SK-N-SH treated with all-trans-retinoic acid at 6 μM for 48 hours (cell line): ENCODE data around the gene RPRM.

ENCODE experiments used
- ATAC-seq: fragments of 200-7000 bp; cut with Tn5 transposase; 3 replicates; pipeline ENCODE4 v1.9.1; 2020; ENCODE audit warnings: mild to moderate bottlenecking, moderate library complexity
- ARNTL ChIP-seq: fragments of 450-650 bp; formaldehyde crosslinking; IDR thresholded peaks from 2 replicates; pipeline ENCODE4 v1.5.0; 2020; ENCODE audit warnings: low read depth, mild to moderate bottlenecking, moderate library complexity, borderline replicate concordance
- BACH2 ChIP-seq: fragments of 250-450 bp; sonication (Bioruptor Pico); IDR thresholded peaks from 2 replicates; pipeline ENCODE4 v1.9.0; 2021; ENCODE audit warnings: mild to moderate bottlenecking, borderline replicate concordance
- CSDC2 ChIP-seq: fragments of 250-450 bp; sonication (Bioruptor Pico); IDR thresholded peaks from 2 replicates; pipeline ENCODE4 v1.5.0; 2020; ENCODE audit warnings: mild to moderate bottlenecking, moderate library complexity
- ESRRG ChIP-seq: fragments of 250-450 bp; sonication (Bioruptor Pico); IDR thresholded peaks from 2 replicates; pipeline ENCODE4 v1.6.1; 2021; ENCODE audit warnings: mild to moderate bottlenecking
- GLIS3 ChIP-seq: fragments of 250-450 bp; sonication (Bioruptor Pico); IDR thresholded peaks from 2 replicates; pipeline ENCODE4 v1.5.0; 2020; ENCODE audit warnings: mild to moderate bottlenecking, moderate library complexity
- ISL1 ChIP-seq: fragments of 250-450 bp; sonication (Bioruptor Pico); IDR thresholded peaks from 2 replicates; pipeline ENCODE4 v2.1.2; 2022; ENCODE audit warnings: mild to moderate bottlenecking, moderate library complexity
- OSR1 ChIP-seq: fragments of 250-450 bp; sonication (Bioruptor Pico); IDR thresholded peaks from 2 replicates; pipeline ENCODE4 v1.8.0; 2022; ENCODE audit warnings: moderate library complexity, mild to moderate bottlenecking, inconsistent platforms
- PATZ1 ChIP-seq: fragments of 250-450 bp; sonication (Bioruptor Pico); IDR thresholded peaks from 2 replicates; pipeline ENCODE4 v1.8.0; 2020; ENCODE audit warnings: mild to moderate bottlenecking, moderate library complexity, borderline replicate concordance
- POU6F1 ChIP-seq: fragments of 250-450 bp; sonication (Bioruptor Pico); IDR thresholded peaks from 2 replicates; pipeline ENCODE4 v1.8.0; 2021; ENCODE audit warnings: low read depth, mild to moderate bottlenecking, moderate library complexity, borderline replicate concordance
- PPARA ChIP-seq: fragments of 250-450 bp; sonication (Bioruptor Pico); IDR thresholded peaks from 2 replicates; pipeline ENCODE4 v1.5.0; 2020; ENCODE audit warnings: mild to moderate bottlenecking, borderline replicate concordance
- RARB ChIP-seq: fragments of 250-450 bp; sonication (Bioruptor Pico); IDR thresholded peaks from 2 replicates; pipeline ENCODE4 v1.8.0; 2021; ENCODE audit warnings: mild to moderate bottlenecking, moderate library complexity
- SNAI2 ChIP-seq: fragments of 250-450 bp; sonication (Bioruptor Pico); IDR thresholded peaks from 2 replicates; pipeline ENCODE4 v1.5.0; 2020; ENCODE audit warnings: mild to moderate bottlenecking, moderate library complexity
- TCF4 ChIP-seq: fragments of 250-450 bp; sonication (Bioruptor Pico); IDR thresholded peaks from 2 replicates; pipeline ENCODE4 v1.8.0; 2021; ENCODE audit warnings: mild to moderate bottlenecking, moderate library complexity, borderline replicate concordance
- TOX ChIP-seq: fragments of 250-450 bp; sonication (Bioruptor Pico); IDR thresholded peaks from 2 replicates; pipeline ENCODE4 v1.8.0; 2021; ENCODE audit warnings: mild to moderate bottlenecking, moderate library complexity, borderline replicate concordance
- TSHZ2 ChIP-seq: fragments of 250-450 bp; sonication (Bioruptor Pico); IDR thresholded peaks from 2 replicates; pipeline ENCODE4 v1.5.0; 2020; ENCODE audit warnings: mild to moderate bottlenecking, moderate library complexity
- ZC3H10 ChIP-seq: fragments of 250-450 bp; sonication (Bioruptor Pico); IDR thresholded peaks from 2 replicates; pipeline ENCODE4 v1.5.1; 2021; ENCODE audit warnings: mild to moderate bottlenecking, moderate library complexity
- ZFP3 ChIP-seq: fragments of 250-450 bp; sonication (Bioruptor Pico); IDR thresholded peaks from 2 replicates; pipeline ENCODE4 v1.5.0; 2020; ENCODE audit warnings: mild to moderate bottlenecking, moderate library complexity
- ZFP30 ChIP-seq: fragments of 450-650 bp; formaldehyde crosslinking; IDR thresholded peaks from 2 replicates; pipeline ENCODE4 v1.5.0; 2022; ENCODE audit warnings: mild to moderate bottlenecking, moderate library complexity
- ZNF70 ChIP-seq: fragments of 450-650 bp; formaldehyde crosslinking; IDR thresholded peaks from 2 replicates; pipeline ENCODE4 v1.5.0; 2020; ENCODE audit warnings: mild to moderate bottlenecking, moderate library complexity
- TF ChIP-seq, protein P1 (sequence below): fragments of 250-450 bp; sonication (Bioruptor Pico); IDR thresholded peaks from 2 replicates; pipeline ENCODE4 v1.5.1; 2021; ENCODE audit warnings: mild to moderate bottlenecking, moderate library complexity

Gene RPRM

DNA sequence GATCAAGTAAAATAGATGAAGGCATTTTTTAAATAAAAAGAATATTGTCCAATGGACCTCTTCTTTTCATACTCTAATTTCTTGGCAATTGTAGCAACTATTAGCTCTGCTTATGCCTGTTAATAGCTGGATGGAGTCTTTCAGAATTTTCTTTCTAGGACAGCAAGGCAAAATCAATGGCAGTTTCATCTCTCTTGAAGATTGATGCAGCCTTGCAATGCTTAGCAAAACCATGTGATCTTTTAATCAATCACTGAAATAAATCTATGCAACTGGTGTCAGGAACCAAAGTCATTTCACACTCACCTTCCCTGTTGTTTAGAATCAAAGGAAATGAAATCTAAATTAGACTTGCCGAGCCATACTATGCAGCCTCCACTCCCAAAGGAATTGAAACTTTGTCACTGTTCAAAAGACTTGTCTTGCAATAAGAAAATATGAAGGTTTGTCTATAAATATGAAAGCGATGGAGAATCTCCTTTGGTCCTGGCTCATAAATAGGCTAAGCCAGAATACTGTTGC, 16.2 kb downstream of the RPRM start (continued):
- TF ChIP-seq TSHZ2 (CRISPR knock-in tag): no peak
- no peak for TF ChIP-seq POU6F1 (CRISPR knock-in tag)
- TF ChIP-seq PPARA (CRISPR knock-in tag): no peak

DNA sequence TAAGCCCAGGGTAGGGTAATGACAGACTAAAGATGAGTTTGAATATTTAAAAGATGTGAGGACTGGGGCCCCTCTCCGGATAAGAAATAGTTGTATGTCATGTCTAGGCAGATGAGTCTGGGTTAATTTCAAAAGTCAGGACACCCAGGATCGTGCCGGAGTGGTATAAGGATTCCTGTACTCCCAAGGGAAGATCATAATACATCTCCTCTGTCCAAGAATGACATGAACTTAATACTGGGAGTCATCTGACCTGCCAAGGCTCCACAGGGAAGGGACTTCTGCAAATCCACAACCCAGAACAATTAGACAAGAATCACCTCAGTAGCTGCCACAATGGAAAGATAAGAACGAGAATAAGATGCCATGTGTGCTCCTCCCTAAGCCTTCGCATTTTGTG, 17.1 kb downstream of the RPRM start:
- TF ChIP-seq BACH2 (CRISPR knock-in tag) (no peak), TCF4 (CRISPR knock-in tag) (no peak), POU6F1 (CRISPR knock-in tag) (no peak), TOX (CRISPR knock-in tag) (no peak)
- no peak for ATAC-seq

- TF ChIP-seq GLIS3 (no peak), TSHZ2 (CRISPR knock-in tag) (no peak), CSDC2 (CRISPR knock-in tag) (no peak), RARB (no peak), PATZ1 (CRISPR knock-in tag) (no peak), TOX (CRISPR knock-in tag) (no peak), POU6F1 (CRISPR knock-in tag) (no peak), OSR1 (CRISPR knock-in tag) (no peak), ZC3H10 (CRISPR knock-in tag) (no peak), SNAI2 (no peak), ISL1 (CRISPR knock-in tag) (no peak), ESRRG (CRISPR knock-in tag) (no peak), PPARA (CRISPR knock-in tag) (no peak), ARNTL (CRISPR knock-in tag) (no peak), ZFP30 (CRISPR knock-in tag) (no peak), ZFP3 (CRISPR knock-in tag) (no peak), ZNF70 (CRISPR knock-in tag) (no peak)
- TF ChIP-seq, protein P1, sequence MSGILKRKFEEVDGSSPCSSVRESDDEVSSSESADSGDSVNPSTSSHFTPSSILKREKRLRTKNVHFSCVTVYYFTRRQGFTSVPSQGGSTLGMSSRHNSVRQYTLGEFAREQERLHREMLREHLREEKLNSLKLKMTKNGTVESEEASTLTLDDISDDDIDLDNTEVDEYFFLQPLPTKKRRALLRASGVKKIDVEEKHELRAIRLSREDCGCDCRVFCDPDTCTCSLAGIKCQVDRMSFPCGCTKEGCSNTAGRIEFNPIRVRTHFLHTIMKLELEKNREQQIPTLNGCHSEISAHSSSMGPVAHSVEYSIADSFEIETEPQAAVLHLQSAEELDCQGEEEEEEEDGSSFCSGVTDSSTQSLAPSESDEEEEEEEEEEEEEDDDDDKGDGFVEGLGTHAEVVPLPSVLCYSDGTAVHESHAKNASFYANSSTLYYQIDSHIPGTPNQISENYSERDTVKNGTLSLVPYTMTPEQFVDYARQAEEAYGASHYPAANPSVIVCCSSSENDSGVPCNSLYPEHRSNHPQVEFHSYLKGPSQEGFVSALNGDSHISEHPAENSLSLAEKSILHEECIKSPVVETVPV (CRISPR knock-in tag): no peak
- no peak for ATAC-seq
Measured at GRCh38 chr2:153455861-153456260, 22.7 kb downstream of the RPRM start.
